Subcutaneous adipose tissue (tissue), 4 donors: Measurements from ENCODE around the gene CCND3. TPM values are rescaled to one million over a fixed set of nuclear protein-coding genes. Genes with fewer than 3 reads are reported as not detected.

Experiments used
- total RNA-seq, 4 donors: library from RNA; depleted of rRNA; stranded (reverse); fragments of >200 nt; gene quantifications; one replicate each; pipeline ENCODE4 v1.1.0, GENCODE V29; 2016
- TF ChIP-seq, protein P1 (sequence below): fragments of 450-650 bp; IDR thresholded peaks from one replicate; pipeline ENCODE4 v1.5.1; 2016; ENCODE audit warnings: low read depth, mild to moderate bottlenecking, control low read depth, antibody characterized with exemption, moderate library complexity

The CCND3 gene
- total RNA-seq, 4 donors from 2014 or later: 75.2 to 153 (median 130) TPM

- TF ChIP-seq, protein P1, sequence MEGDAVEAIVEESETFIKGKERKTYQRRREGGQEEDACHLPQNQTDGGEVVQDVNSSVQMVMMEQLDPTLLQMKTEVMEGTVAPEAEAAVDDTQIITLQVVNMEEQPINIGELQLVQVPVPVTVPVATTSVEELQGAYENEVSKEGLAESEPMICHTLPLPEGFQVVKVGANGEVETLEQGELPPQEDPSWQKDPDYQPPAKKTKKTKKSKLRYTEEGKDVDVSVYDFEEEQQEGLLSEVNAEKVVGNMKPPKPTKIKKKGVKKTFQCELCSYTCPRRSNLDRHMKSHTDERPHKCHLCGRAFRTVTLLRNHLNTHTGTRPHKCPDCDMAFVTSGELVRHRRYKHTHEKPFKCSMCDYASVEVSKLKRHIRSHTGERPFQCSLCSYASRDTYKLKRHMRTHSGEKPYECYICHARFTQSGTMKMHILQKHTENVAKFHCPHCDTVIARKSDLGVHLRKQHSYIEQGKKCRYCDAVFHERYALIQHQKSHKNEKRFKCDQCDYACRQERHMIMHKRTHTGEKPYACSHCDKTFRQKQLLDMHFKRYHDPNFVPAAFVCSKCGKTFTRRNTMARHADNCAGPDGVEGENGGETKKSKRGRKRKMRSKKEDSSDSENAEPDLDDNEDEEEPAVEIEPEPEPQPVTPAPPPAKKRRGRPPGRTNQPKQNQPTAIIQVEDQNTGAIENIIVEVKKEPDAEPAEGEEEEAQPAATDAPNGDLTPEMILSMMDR: no peak
Measured at GRCh38 chr6:41937861-41938574, 3.6 kb downstream of the CCND3 start.

DNA sequence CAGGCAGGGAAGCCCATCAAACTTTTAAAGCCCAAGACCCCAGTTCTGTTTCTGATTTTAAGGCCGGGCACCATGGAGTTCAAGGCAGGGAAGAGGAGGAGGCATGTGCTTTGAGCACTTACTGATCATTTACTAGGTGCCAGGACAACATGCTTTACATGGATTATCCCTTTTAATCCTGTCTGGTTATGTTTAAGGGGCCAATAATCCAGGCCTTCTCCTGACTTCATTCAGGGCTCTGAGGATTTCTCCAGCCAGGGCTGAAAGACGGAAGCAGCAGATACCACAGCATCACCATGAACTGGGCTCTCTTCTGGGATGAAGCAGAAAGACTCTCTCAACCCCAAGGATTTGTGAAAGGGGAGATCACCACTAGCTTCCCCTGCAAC lies 4.1 kb downstream of the CCND3 start:
- TF ChIP-seq, protein P1: no peak

GRCh38 chr6:41936073-41936837 lies 5.4 kb downstream of the CCND3 start:
- TF ChIP-seq, protein P1: no peak

GRCh38 chr6:41935685-41936072 lies 5.9 kb downstream of the CCND3 start:
- TF ChIP-seq, protein P1: no peak

DNA sequence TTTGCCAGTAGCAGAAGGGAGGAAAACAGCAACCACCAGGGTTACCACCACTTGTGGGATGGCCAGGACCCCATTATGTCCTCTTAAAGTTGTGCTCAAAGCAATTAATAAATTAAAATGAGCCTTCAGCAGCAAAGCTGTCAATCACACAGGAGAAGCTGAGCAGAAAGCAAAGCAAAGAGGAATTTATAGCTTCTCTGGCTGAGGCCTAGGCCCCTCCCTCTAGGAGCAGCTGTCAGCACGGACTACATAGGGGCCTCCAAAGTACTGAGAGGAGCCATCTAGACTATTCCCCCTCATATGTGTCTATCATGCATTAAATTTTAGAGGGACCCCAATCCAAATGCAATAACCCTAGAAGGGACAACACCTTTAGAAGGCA lies 6.4 kb downstream of the CCND3 start:
- TF ChIP-seq, protein P1: no peak

- TF ChIP-seq, protein P1: no peak
Measured at GRCh38 chr6:41934278-41935192, 7.1 kb downstream of the CCND3 start.

DNA sequence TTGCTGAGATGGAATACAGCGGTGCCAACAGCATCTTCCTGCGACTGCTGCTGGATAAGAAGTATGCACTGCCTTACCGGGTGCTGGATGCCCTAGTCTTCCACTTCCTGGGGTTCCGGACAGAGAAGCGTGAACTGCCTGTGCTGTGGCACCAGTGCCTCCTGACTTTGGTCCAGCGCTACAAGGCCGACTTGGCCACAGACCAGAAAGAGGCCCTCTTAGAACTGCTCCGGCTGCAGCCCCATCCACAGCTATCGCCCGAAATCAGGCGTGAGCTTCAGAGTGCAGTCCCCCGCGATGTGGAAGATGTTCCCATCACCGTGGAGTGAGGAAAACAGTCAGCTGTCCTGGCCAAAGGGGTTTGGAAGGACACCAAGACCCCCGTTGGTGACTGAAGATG lies 9.2 kb downstream of the CCND3 start:
- TF ChIP-seq, protein P1: no peak
